SK-N-MC (cell line): ENCODE measurements around the gene FCMR.

Source experiments
- EZH2 ChIP-seq: fragments of 200-600 bp; sonication (generic); IDR thresholded peaks from one replicate; pipeline ENCODE4 v1.6.1; 2017; ENCODE audit warnings: antibody characterized with exemption
- FOXP2 ChIP-seq: optimal IDR thresholded peaks from 2 replicates; pipeline ENCODE3; 2011; ENCODE audit warnings: mild to moderate bottlenecking, moderate library complexity; ENCODE audit not compliant: insufficient read depth; ENCODE audit errors: extremely low read length, control extremely low read depth
- POLR2AphosphoS5 ChIP-seq: IDR thresholded peaks from 2 replicates; pipeline ENCODE4 v1.6.1; 2012; ENCODE audit warnings: mild to moderate bottlenecking, low read depth, low read length, borderline replicate concordance

GRCh38 chr1:206921772-206922265 is at the start of gene FCMR:
- TF ChIP-seq POLR2AphosphoS5 (no peak), FOXP2 (no peak), EZH2 (no peak)
